Colon (tissue), 2 donors: ENCODE measurements around the gene NEB.
"Not testable (repeated sequence)": the region's sequence is repeated elsewhere in the genome, so short reads cannot be mapped to it uniquely, and the experiment has no call there.

ENCODE experiments used
- FAIRE-seq: peaks from 2 replicates; lab custom pipeline; 2012; peaks lifted over from hg19 to GRCh38; lab: Jason Lieb, UNC
- donor health status: control.
- donor health status: control.

Gene NEB

DNA sequence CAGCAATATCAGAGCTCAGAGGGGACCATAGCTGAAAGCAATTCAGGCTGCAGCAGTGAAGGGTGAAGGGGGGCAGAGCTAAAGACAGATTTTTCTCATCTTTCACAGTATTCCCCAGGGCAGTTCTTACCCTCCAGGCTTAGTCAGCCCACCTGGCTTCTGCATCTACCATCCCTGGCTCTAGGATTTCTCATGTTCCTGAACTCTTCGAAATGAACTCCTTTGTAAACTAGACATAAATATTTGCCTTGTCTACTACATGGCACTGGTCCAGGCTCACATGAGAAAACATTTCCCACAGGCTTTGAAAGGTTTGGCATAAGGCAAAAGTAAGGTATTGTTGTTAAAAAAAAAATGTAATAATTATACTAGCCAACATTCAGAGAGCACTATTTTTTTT lies 23.6 kb upstream of the NEB start:
- FAIRE-seq = no peak

DNA sequence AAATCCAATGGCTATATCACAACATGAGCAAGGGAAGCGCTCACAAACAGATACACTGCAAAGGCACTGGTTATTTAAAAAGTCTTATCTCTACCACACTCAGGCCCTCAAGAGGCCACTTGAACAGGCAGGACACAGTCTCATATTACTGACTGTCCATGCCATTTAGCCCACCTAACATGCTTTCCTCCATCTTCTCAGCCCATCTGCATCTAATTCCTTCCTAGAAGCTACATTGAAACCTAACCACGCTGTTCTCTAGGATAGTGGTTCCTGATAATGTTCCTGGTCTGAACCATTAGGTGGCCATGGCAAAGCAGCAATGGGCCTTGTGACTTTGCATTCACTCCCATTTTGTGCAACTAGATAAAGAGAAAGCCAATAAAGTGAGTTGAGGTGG lies 22.5 kb upstream of the NEB start:
- no peak for FAIRE-seq

DNA sequence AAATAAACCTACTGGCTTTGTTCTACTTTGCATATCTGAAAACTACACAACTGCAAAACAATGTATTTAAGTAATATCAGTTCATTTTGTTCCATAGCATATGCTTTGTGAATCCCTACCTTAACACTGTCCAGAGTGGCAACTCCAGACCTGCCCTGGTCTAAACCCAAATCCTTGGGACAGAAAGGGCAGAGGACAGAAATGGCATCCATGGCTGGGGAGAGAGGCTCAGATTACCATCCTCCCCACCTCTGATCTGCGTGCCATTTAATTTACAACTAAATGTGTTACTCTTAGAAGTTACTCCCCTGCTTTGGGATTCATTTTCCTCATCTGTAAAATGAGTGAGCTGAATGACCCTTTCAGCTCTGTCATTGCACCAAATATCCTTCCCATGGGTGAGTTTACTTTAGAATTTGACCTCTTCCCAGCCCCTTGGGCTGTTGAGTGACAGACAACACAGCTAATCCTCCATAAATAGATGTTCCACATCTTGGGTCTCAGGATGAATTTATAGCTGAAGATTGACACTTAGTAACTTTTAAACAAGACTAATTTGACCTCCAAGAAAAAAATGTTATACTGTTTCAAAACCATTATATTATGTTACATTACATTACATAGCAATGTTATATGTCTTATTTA lies 20.1 kb upstream of the NEB start:
- no peak for FAIRE-seq

DNA sequence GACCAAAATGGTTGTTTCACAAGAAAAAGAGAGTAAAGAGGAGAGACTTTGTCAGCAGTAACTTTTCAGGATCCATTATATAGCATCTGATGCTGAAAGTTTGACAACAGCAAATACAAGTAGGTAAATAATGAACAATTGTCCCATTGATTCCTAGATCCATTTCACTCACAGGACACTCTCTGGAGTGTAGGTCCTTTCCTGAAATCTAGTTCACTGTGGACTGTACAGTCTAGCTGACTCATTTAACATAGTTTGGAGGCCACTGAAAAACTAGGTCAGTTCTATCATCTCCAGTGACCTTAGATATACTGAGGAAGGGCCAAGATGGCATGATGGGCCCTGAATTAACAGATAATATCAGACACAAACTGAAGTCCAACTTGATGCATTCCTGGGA lies 19.3 kb upstream of the NEB start:
- FAIRE-seq = no peak

DNA sequence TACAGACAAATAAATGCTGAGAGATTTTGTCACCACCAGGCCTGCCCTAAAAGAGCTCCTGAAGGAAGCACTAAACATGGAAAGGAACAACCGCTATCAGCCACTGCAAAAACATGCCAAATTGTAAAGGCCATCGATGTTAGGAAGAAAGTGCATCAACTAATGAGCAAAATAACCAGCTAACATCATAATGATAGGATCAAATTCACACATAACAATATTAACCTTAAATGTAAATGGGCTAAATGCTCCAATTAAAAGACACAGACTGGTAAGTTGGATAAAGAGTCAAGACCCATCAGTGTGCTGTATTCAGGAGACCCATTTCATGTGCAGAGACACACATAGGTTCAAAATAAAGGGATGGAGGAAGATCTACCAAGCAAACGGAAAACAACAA lies 11.0 kb upstream of the NEB start:
- not testable (repeated sequence) for FAIRE-seq

DNA sequence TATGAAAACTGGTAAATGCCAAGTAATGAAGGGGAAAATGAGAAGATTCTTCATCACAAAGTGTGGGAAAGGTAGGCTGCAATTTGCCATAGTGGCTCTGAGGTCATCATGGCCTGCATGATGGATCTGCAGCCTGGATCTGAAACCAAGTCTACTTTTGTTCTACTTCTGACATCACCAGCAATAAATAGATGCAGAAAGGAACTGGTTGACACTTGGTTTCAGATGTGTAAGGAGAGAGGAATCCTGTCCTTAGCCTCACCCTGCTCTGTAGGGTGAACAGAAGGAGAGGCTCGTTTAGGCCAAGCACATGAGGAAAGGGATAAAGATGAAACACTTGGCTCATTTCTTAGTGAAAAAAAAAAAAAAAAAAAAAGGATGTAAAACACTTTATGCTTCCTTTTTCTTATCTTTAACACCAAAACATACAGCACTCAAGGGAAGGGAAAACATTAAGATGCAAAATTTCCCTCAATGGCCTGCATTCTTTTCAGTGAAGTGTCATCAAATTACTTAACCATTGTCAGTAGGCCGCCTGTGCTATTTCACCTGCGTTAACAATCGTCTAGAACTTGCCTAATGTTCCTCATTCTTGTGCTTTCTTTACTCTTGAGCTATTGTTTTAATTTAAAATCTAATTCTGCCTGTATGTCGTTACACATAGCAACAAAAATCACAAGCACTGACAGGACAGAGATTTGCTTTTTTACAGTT lies 3.9 kb downstream of the NEB start:
- no peak for FAIRE-seq

DNA sequence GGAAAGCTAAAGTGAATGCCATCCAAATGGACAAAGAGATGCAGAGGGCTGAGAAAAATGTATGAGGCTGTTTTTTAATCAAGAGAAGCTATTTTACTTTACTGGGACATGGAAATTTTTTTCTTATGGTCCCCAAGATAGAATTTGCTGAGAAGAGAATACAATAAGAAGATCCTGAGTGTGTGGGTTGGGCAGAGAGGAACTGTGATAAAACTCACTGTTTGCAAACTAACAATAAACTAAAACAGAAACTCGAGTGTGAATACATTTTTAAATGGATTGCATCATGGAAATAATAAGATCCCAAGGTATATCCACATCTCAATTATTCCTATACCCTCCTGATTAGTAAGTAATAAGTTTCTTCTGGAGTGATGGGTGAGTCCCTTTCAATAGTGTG lies 4.4 kb downstream of the NEB start:
- no peak for FAIRE-seq

DNA sequence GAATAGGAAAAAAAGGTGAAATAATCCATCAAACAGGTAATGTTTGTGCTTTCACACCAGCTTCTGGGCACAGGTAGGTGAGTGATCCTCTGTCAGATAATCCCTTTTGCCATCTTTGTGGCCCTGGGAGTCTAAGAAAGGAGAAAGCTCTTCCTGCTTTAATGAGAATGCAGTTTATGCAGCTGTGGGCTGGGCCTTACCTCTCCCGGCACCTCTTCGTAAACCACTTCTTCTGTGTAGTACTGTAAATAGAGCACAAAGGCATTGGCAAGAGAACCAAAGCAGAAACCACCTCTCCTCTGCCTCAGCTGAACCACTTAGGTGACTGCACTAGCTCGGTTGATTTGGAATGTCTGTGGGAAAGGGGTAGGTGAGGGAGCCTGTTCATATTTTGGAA lies 4.9 kb downstream of the NEB start:
- no peak for FAIRE-seq

DNA sequence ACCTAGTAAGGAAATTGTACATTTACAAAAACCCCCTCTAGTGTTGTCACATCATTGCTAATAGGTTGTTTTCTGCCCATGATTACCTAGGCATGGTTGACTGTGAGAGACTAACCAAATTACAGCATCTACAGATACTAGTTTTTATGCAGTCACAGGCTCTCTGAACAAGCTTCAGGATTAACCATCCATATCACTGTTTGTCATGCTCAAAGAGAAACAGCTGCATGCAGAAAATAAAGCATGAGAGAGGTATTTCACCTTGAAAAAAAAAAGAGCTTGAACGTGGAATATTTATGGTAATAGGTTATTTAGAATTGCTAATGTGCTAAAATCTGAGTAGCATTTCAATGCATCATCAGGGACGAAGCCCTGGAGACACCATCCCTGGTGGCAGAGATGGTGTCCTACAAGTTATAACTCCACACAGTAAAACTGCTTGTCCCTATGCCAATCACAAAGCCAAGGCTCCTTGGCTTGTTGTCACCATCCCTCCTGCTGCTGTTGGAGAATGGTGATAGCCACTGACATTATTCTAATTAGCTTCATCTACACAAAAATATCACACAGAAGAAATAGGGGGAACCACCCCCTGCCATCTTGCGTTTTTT lies 5.4 kb downstream of the NEB start:
- no peak for FAIRE-seq

DNA sequence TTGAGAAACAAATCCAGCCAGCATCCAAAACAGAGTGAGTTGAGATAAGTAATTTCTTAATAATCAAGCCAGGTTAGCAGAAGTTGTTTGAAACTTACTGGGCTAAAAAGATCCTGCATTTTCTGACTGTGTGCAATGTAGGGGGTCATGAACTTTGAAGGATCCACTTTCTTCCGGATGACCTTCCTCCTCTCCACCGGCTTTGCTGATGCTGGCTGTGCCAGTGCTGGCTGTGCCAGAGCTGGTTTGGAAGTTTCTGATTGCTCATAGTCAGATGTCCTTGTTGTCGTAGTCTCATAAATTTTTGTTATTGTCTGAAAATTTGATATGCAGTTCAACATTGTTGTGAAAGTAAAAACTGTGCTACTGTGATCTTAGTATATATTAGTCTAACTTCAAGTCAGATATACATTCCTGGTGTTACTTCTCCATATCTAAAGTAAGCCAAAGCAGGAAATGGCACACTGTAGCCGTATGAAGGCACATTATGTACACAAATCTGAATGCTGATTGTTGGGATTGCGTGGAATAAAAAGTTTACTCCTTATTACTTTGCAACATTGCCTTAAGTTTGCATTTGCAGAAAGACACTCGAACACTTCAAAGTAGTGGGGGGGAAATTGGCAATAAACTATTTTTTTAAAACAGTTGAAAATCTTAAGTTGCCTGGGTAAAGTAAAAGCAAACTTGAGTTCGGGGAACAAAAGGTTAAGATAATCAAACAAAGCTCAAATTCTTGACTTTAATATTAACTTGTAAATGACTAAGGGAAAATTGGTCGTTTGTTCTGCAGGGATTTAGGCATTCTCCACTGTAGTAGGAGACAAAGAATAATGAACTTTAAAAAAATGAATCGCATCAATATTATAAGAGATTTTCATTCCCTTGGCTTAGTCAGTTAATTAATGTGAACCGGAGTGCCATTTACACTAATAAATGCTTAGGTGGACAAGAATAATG lies 6.4 kb downstream of the NEB start:
- FAIRE-seq = no peak

DNA sequence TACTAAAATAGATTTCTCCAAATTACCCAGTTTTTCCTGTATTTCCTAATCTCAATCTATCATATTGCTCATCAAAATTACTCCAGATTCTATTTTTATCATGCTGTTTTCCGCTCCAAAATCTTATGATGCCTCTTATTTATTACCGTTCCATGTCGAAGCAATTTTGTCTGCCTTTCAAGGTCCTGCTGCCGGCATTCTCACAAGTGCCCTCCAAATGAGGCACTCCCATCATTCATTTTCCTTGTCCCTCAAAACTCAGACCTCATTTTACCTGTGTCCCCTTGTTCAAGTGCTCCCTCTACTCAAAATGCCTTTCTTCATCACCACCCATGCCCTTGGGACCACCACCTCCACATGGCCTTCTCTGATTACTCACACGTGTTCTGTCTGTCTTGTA lies 13.1 kb downstream of the NEB start:
- FAIRE-seq = no peak

DNA sequence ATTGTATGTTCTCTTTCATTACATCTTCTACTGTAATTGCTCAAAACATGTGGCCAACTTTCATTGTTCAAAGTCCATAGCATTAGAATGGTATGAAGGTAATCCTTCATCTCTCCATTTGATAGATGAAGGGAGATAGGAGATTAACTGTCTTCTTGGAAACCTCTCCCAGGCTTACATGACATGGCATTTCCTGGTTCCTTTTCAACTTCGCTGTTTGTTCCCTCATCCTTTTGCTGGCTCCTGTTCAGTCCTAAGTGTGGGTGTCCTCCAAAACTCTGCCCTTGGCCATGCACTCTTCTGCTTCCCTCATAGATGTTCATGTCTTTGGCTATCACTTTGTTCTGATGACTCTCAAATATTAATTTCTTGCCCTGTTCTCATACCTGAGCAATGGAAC lies 13.8 kb downstream of the NEB start:
- no peak for FAIRE-seq

DNA sequence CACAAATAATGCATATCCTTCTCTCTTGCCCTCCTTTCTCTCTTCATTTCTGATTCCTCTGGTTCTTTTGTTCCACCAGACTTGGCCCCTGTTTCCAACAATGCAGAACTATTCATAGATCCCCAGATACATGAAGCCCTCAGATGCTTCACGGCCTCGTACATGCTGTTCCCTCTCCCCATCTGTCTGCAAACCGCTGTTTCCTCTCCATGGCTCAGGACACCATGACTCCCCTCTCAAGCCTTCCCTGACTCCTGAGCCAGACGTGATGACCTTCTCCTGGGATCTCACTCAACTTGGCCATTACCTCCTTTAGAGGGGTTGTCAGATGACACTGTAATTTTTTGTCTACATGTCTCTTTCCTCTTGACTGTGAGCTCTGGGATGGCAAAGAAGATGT lies 15.5 kb downstream of the NEB start:
- no peak for FAIRE-seq

DNA sequence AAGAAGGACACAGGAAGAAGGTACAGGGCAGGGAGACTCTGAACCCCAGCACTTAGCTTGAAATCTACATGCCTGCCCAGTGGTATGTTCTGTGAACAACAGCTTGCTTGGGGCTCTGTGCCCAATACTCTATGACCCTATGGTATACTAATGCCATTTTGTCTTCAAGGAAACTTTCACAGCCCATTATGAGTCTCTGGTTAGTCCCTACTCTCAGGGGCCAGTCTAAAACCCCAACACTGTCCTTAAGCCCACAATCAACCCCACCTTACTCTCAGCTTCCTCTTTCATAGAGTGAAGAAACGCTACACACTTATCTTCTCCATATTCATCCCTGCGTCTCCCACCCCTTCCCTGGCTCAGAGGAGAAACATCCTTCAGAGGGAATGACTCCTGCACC lies 16.0 kb downstream of the NEB start:
- no peak for FAIRE-seq

DNA sequence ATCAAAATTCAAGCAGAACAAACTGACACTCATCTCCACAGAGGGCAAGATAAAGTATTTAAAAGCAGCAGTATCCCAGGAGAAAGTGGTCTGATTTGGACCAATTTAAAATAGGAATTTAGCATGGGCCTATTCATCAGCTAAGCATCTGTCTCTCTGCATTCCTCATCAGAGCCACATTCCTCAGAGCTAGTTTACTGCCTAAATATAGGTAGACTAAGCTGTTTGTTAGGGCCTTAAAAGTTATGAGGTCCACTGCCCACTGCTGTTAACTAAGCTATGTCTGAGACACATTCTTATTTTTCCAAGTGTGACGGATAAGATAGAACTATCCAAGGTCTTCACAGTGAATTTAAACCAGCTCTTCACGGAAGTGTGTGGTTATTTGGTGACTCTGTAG lies 17.6 kb downstream of the NEB start:
- FAIRE-seq = no peak

DNA sequence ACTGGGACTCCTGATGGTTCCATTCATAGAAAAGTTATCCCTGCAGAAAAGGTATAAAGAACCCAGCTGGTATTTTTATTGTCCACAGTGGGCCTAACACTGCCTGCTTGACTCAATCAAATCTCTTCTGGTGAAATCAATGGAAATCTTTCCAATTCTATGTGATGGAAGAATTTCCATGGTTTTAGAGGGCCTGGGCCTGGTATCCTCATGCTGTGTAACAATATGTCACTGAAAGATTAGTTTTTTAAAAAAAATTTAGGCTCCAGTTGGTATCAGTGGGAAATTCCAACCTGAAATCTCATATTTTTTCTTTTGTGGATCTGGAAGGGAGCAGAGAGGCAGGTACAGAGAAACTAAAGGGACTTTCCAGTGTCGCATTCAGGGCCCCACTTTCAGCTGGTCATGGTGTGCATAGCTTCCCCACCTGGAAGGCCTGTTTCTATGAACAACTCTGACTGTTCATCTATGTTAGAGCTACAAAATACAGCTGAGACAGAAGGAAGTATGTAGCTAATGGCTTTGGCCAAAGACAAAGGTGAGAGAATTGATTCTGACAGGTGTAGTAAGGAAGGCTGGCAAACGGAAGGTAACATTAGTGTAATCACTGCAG lies 20.9 kb downstream of the NEB start:
- FAIRE-seq = no peak

DNA sequence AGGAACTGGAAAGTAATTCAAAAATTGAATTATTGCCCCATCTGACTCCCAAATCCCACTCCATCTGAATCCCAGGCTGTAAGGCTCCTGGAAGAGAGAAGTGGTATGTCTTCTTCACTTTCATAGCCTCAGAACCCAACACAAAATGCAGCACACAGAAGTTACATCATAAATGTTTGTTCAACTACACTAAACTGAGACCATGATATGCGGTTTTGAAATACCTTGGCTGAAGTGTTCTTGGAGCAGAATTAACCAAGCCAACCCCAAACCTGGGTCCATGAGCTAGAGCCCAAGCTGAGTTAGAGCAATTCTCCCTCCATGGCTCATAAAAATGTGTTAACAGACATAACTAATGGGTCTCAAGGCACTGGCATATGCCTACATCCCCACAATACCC lies 23.3 kb downstream of the NEB start:
- FAIRE-seq = no peak

DNA sequence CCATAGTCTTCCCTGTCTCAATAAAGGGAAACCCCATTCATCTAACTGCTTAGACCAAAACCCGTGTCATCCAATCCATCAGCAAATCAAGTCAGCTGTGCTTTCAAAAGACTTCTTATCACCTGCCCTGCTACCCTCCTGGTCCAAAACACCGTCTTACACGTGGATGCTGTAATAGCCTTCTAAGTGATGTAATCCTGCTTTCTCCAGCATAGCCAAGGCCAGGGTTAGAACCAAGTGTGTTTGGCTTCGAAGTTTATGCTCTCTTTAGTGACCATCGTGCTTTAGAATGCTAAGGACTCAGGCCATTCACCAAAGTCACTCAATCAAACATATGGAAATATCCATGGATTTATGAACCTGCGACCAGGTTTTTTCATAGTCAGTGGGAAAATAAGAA lies 25.5 kb downstream of the NEB start:
- no peak for FAIRE-seq

DNA sequence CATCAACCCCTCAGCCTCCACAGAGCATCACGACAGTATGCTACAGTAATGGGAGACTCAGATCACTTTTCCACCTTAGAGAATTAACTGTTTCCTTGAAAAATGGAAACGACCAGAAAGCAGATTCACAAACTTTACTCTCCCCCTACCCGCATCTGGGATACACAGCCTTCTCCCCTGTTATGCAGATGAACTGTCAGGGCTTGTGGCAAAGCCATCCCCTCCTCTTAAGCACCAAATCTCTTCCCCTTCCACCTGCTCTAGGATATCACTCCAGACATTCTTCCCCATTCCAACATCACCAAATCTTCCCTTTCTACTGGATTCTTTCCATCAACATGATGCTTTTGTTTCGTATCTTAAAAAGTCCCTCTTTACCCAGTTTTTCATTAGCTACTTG lies 26.4 kb downstream of the NEB start:
- FAIRE-seq = no peak

DNA sequence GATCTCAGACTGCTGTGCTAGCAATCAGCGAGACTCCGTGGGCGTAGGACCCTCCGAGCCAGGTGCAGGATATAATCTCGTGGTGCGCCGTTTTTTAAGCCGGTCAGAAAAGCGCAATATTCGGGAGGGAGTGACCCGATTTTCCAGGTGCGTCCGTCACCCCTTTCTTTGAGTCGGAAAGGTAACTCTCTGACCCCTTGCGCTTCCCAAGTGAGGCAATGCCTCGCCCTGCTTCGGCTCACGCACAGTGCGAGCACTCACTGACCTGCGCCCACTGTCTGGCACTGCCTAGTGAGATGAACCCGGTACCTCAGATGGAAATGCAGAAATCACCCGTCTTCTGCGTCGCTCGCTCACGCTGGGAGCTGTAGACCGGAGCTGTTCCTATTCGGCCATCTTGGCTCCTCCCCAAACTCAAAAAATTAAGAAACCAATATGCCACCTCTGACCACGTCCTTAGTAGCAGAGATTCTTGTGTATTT lies 29.8 kb downstream of the NEB start:
- FAIRE-seq = not testable (repeated sequence)

DNA sequence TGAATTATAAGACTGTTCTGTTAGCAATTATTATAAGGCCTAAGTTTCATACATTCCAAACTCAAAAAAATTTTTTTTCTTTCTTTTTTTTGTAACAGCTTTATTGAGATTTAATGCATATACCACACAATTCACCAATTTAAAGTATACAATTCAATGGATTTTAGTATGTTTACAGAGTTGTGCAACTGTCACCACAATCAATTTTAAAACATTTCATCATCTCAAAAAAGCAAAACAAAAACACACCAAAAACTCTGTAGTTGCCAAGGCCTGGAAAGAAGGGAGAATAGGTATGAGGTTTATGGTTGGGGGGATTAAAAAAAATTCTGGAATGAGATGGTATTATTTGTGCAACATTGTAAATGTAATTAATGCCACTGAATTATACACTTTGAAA lies 36.1 kb downstream of the NEB start:
- peak; percentile 86 for FAIRE-seq

DNA sequence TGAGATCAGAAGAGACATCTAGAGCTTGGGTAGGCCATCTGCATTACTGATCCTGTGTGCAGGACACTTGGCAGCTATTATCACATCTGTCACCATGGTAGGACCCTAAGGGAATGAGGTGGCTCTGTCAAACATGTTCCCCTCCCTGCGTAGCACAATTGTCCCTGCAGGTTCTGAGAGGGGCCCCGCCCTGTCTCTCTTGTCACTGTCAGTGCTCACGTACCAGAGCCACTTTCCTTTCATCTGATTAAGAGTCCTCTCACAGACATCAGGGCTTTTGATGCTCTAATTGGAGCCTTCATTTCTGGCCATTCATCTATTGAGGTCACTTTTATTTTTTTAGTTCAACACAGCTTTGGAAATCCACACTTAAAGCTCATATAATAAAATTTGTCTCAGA lies 38.5 kb downstream of the NEB start:
- no peak for FAIRE-seq
